Fibroblast of skin of scalp (primary cell): ENCODE data around the gene TRAF3IP3.

ENCODE experiments used
- DNase-seq: peaks from one replicate; pipeline ENCODE4 v3.0.0-alpha.2; 2013

The TRAF3IP3 gene

DNA sequence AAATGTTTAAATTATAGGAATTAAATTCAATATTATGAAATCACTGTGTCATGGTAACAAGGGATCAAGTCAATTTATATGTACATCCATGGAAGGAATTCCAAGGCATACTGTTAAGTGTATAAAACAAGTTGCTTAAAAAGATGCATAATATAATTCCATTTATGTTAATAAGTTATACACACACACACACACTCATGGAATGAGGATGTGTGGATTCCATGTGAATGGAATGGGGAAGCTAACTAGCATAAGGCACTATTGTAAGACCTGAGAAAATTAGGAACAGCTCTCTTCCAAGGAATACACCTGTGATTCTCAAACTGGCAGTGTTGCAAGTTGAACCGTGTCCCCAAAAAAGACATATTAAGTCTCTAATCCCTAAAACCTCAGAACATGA lies 17.6 kb upstream of the TRAF3IP3 start:
- DNase-seq = no peak

DNA sequence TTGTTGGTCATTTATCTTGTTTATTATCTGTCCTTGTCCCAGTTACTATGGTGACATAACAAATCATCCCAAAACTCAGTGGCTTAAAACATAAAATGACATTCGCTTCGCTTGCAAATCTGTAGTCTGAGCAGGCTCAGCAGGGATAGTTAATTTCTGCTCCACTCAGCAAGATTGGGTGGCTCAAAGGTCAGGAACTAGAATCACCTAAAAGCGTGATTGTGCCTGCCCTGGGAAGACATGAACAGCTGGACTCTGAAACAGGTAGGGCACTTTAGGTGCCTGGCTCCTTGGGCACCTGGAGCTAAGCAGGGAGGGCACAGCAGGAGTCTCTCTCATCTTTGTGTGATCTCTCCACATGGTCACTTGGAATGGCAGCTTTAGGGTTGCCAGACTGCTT lies 14.7 kb upstream of the TRAF3IP3 start:
- no peak for DNase-seq

DNA sequence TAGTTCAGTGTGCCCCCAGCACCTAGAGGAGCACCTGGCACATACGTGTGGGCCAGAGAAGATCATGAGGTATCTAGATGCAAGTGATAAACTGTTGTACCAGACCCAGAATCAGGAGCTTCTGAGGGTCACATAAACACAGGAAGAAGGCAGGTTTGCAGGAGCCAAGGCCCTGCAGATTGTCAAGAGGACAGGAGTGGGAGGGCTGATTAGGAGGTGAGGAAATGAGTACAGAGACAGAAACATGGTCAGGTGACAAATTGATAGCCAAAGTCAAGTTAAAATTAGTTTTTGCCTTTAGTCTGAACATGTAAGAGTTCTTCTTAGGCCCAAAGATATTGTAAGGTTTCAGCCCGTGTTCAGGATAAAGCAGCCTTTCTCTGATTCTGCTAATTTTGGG lies 14.0 kb upstream of the TRAF3IP3 start:
- no peak for DNase-seq

DNA sequence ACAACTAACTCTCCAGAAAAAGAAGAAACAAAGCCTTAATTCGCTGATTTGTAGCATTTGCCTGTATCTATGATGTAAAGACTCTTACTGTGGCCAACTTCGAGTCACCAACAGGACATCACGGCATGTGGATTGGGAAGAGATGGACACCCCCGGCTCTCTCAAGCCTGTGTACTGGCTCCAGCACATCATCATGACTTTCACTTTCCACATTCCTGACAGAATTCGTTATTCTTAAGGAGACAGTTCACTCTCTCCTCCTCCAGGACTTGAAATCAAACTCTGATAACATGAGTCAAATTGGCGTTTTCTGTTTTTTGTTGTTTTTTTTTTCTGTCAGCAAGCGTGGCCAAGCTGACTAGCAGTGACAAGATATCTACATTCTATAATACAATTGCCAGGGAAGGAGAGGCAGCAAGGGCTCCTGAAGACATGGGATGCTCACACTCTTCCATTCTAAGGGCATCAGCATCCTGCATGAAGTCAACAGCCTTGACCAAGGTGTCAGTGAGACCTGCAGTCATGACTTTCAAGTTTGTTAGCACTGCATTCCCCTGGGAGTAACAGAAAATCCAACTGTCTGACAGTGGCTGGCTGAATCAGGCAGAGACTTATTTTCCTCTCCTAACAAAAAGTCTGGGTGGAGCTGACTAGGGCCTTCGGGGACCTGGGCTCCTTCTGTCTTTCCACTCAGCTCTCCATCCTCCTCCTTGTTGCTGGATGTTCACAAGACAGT lies 13.3 kb upstream of the TRAF3IP3 start:
- DNase-seq = peak; percentile 54

DNA sequence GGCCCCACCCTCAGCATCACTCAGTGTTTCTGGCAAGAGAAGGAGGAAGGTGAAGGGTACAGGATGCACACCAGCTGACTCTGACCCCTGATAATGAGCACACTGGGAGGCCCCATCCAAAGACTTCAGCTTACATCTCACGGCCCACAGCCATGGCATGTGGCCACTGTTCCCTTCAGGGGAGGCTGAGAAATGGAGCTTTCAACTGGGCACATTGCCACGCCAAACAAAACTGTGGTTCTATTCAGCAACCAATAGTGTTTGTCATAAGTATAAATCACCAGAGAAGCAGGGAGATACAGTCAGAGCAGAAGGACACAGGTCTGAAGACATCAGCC lies 12.7 kb upstream of the TRAF3IP3 start:
- peak; percentile 82 for DNase-seq

DNA sequence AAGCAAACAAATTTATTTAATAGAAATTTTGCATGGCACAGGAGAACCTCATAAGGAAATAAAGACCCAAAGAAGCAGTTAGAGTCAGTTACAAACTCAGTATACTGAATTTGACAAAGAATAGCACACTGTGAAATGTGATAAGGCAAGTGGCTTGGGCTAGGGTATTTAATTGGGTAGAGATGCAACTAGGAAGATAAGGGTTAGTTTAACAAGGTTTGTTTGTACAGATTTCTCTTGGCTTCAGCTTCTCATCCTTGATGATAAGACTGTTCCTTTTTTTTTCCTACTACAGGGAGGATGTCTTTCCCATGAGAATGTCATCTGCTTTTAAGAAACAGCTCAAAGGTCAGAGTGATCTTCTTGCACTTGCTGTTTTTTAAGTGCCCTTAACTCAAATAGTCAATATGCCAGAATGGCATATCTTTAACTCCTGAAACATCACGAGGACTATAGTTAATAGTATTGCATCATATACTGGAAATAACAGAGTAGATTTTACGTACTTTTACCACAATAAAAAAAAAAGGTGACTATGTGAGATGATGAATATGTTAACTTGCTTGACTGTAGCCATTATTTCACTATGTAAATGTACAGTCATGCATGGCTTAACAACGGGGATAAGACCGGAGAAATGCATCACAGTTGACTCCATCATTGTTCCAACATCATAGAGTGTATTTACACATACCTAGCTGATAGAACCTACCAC lies 9.2 kb upstream of the TRAF3IP3 start:
- no peak for DNase-seq

DNA sequence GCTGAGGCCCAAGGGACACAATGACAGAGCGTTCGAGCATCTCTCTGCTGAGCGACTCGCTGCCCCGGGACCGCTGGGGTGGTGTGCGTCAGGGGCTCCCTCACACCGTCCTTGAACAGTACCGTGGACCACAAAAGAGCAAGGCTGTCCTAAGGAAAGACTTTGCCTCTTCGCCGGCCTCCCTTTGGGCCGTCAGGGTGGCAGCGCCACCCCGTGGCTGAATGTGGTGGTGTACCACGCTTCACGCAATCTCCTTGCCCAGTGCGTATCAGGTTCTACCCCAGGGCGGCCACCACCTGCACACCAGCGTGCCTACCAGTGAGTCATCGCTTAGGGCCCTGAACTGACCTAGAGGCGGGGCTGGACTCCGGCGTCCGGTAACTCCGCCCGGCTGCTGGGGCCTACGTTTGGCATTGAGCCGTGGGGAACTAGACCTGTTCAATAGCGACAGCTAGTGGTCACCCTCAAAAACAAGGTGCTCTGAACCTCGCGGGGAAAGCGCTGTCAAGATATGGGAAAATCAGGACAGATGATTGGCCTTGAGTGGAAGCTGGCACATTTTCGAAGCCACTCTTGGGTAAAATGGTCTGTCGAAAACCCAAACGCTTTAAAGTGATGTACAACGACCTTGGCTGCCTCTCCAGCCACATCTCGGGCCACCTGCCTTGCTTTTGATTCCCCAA lies 8.1 kb upstream of the TRAF3IP3 start:
- DNase-seq = peak; percentile 79

DNA sequence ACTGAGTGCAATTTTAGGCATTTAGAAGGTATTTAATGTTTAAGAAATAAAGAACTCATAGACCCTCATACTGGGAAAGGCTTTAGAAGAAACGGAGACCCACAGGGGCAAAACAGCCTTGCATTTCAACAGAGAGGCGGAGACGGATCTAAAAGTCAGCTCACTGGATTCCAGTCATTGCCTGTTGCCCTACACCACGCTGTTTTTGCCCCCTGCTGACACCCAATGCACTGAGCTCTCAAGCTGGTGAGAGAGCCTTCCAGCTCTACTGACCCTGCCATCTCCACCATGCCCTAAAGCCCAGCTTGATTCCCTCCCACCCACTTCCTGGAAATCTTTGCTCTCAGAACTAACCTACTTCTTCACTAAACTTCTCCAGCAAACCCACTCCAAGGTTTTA lies 7.2 kb upstream of the TRAF3IP3 start:
- no peak for DNase-seq

DNA sequence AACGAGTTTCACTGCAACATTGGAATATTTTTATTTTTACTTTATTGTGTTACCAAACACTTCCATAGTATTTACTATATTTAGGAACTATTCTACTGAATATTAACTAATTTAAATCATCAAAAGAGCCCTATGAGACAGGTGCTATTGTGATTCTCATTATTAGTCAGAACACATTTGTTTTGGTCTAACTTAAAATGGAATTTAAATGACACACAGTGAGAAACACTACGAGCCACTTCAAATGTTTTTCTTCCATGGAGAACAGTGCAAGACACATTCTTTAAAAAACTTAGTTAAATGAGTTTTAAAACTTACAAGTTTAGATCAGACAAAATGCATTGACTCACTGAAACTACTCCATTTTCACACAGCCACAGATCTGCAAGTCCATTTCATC lies 6.6 kb upstream of the TRAF3IP3 start:
- no peak for DNase-seq

DNA sequence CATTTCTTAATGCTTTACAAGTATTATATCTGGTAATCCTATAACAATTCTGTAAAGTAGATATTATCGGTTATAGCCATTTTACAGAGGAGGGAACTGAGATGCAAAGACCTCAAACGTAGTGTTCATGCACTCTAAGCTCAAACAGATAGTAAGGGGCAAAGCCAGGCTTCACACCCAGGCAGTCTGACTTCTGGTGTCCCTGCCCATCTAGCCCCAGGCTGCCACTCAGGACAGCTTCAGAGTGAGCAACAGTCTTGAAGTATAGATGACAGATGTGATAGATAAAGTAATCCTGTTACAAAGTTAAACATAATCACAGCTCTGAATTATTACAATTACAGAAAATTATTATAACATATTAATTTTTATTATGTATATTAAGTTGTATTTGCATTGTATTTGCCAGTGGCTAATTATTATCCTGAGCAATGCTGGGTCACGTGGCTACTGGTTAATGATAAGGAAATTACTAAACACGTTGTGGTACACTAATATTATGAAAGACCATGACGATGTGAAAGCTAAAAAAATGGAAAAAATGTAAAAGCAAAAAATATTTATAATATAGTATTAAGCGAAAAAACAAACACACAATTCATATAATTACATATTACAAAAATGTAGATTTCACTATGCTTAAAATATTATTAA lies 6.1 kb upstream of the TRAF3IP3 start:
- DNase-seq = no peak

DNA sequence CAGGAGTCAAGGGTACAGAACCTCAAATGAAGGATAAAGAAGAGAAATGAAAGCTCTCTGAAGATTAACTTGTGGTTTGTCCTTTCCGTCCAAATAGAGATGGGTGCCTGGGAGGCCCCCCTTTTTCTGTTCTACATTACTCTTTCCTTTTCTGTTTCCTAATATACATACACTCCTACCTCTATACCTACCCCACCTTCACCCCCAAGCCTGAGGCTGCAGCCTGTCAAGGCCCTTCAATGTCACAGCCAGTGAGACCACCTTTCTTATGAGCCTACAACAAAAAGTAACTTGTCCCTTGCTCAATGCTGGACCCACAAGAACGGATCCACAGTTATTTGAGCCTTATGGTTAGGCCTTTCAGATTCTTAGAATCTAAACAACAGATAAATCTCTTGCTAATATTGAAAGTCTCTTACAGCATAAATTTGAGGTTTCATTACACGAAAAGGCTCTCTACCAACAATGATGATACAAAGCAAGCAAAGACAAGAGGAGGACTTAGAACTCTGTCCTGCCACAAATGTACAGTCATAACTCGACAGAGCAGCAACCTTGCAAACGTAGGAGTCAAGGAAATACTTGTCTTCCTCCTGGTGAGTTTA lies 4.1 kb upstream of the TRAF3IP3 start:
- DNase-seq = no peak

DNA sequence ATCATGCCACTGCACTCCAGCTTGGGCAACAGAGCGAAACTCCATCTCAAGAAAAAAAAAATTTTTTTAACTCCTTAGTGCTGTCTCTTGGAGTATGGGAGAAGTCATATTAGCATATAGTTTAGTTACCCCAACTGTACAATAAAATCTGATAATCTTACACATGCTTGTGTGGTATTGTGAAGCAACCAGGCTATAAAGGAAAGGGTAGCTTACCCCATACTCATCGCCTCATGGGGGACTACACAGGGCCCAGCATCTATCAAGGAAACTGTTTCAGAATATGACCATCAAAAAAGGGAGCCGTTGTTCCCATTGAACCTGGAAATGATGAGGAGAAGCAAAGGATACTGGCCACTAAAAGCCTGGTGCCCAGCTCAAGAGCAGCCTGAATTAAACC lies 3.0 kb upstream of the TRAF3IP3 start:
- DNase-seq = no peak

DNA sequence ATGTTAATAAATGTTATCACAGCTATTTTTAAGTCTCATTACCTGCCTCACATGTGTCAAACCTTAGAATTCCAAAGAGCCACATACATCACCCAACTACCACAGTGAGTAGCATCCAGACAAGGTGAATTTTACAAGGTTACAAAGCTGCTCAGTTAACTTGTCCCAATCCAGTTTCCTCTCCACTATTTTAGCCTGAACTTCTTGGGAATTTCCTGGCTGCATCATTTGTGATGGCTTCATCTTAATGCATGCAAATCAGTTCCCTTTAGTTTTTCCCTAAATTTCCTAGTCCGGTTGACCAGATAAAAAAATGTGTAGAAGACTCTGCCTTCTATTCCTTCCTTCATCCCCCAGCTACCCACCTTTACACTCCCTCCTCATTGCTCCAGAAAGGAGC lies 597 bp upstream of the TRAF3IP3 start:
- no peak for DNase-seq

DNA sequence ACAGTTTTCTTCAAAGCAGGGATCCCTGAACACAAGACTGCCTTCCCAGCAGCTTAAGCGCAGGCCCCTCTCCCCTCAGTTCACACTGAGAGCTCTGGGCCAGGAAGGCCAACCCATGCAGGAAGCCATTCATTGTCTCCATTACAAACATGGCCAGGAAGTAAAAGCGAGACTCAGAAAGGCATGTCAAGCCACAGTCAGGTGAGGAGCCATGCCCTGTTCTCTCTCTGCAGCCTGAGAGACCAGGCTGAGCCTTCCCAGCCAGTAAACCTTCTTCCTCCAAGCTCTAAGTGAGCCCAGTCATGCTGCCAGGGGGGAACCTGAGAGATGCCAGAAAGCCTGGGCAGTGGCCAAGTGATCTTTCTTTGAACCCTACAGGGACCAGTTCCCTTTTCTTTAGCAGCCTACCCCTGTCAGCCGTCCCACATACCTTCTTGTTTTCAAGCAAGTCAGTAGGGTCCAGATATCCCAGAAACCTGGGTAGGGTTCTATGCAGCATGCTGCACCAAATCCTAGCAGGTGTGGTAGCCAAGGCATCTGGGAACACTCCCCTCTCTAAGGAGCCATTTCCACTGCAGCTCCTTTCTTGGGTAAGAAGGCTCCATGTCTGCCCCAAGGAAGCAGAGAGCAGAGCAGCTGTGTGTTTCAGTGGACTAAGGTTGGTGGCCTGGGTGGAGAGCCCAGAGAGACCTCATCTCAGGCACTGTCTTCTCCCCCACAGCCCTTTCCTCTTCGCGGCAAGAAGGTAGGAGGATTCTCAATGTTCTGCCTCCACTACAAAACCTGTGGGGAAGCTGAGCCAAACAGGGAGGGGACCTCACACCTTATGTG lies 977 bp downstream of the TRAF3IP3 start:
- DNase-seq = no peak

DNA sequence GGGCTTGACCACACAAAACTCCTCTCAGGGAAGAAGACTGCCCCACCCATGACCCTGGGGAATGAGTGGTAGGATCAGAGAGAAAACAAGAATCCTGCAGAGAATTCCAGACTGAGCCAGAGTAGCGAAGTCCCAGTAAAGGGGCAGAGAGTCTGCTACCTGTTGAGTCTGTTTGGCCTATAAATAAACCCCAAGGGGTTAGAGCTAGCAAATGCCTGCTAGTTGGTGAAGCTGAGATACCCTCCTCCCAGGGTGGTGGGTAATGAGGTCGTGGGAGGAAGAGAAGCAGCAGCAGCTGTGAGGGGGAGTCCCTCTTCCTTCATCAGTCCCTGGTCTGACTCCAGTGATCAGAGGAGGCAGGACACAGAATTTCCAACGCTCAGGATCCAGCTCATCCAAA lies 2.5 kb downstream of the TRAF3IP3 start:
- DNase-seq = no peak

DNA sequence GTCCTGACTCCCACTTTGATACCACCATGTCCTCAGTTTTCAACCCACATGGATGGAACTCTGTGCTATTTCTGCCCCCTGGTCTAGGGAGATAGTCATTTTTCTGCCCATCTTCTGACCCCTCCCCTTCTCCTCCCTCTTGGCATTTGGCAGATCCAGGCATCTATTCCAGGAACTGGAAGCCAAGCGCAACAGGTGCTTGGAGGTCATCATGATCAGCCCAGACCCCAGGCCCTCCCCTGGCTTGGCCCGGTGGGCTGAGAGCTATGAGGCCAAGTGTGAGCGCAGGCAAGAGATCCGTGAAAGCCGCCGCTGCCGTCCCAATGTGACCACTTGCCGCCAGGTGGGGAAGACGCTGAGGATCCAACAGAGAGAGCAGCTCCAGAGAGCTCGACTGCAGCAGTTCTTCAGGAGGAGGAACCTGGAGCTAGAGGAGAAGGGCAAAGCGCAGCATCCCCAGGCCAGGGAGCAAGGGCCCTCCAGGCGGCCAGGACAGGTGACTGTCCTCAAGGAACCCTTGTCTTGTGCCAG lies 4.0 kb downstream of the TRAF3IP3 start:
- no peak for DNase-seq

DNA sequence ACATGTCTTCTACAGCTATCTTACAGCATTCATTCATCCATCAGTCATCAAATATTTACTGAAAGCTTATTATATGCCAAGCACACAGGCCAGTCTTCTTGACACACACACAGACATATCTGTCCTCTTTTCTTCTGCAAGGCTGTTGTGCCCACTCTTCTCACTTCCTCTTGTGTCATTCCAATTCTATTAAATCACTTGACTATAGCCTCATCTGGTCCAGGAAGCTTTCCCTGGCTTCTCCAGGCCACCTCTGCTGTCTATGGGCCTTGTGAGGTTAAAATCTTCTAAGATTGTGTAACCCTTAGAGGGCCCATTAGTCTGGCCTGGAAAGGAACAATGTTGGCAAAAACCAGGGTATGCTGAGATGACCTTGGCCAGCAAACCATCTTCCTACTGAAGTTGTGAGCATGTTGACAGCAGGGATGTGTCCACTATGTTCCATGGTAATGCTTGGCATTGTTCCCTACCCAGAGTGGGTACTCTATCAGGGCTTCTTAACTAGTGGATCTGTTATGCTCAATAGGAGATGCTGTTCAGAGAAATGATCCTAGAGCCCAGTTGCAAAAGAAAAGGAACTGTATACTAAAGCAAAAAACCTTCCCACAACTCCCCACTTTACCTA lies 5.3 kb downstream of the TRAF3IP3 start:
- DNase-seq = no peak

DNA sequence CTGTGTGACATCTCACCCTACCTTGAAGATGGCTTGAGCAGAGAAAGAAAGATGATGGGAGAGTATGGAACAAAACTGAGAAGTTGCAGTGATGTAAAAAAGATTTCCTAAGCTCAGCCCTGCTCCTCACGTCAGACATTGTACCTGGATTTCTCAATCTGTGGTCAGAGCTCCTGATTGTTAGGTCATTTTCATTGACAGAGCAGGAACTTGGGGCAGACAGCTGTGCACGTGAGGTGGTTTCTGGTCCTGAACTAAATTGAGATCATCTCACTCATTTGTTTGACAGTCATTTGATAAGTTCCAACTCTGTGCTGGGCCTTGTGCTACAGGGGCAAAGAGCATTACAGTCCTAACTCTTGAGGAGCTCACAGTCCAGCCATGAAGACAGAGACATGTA lies 10.2 kb downstream of the TRAF3IP3 start:
- DNase-seq = no peak

DNA sequence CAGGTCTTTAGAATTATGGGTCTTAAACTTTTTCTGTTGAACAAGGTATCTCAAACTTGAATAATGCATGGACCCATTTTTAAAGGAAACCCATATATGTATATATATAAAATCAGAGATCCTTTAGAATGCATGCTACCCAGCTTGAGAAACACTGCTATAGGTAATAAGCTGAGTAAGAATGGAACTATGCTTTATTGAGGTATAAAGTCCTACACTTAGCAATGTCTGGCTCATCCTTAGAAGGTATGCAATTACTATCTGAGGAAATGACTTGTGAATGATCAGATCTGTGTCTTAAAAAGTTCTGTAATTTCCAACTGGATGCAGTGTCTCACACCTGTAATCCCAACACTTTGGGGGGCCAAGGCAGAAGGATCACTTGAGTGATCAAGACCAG lies 11.2 kb downstream of the TRAF3IP3 start:
- no peak for DNase-seq

DNA sequence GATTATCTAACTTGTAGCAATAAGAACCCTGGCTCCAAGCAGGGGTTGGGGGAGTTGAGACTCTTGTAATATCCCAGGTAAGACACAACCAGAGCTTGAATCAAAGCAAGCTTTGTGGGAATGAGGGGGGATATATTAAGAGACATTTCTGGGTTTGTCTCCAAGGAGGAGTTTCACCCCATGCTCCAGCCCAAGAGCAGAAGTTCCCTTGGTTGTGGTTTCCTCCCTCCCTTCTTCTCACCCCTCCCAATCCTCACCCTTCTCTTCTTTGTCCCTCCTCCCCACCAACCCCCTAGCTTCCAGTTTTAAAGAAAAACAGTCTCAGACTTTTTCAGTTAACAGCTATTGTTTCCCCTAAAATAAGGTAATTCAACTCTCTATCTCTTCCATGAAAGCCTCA lies 11.9 kb downstream of the TRAF3IP3 start:
- DNase-seq = peak; percentile 9

DNA sequence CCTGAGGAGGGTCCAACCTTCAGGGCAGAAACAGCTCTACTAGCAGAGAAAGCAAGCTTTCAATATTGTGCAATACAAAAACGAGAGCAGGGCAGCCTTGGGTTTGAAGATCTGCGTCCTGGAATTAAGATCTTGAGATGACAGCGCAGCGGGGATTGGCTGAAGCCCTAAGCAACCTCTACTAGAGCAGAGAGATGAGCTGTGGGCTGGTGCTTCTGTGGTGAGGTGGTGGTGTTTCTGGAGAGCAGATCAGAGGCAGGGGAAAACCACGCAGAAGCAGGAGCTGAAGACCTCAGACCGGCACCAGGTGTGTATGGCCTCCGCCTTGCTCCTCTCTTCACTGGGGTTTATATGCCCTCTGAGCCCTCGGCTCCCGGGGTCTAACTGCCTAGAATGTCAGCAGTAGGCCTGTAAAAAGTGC lies 12.5 kb downstream of the TRAF3IP3 start:
- DNase-seq = no peak
